COR-L47 (cell line): Measurements from ENCODE around the gene ZNF562.
"Not testable (repeated sequence)": the region's sequence is repeated elsewhere in the genome, so short reads cannot be mapped to it uniquely, and the experiment has no call there.

Experiments used
- DNase-seq: peaks from one replicate; lab custom pipeline; 2025; lab: John Stamatoyannopoulos, UW

ZNF562 gene

DNA sequence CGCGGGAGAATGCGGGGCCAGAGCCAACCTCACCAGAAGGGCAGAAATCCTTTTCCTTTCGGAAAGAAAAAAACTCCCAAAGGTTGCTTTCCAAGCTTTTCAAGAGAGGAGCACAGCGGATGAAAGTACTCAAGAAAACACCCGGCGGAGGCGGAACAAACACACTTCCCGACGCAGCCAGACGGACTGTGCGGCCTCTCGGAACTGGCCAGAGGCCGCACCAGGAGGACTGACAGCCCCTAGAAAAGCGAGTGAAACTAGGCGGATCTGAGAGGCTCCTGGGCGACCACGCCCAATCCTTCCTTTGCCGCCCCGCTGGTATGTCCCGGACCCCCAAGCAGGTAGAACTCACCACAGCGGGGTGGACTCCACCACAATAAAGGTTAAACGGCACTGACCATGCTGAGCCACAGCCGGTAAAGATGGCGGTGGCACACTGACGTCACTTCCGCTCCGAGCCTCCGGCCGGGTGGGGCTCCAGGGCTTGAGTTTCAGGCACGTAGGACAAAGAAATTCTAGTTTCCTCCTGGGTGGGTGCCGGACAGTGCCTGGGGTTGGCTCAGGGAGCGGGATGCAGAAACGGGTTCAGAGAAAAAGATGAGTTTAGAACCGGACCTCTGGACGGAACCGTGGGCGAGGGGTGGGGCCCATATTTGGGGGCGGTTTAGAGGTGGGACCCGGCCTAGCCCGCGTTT, at the start of gene ZNF562:
Gene ZNF562 (minus strand): TSS at position 438 of the 695 bp plus-strand sequence. CDS start 14,356 bp downstream, outside the sequence.
- peak; percentile 84 for DNase-seq

DNA sequence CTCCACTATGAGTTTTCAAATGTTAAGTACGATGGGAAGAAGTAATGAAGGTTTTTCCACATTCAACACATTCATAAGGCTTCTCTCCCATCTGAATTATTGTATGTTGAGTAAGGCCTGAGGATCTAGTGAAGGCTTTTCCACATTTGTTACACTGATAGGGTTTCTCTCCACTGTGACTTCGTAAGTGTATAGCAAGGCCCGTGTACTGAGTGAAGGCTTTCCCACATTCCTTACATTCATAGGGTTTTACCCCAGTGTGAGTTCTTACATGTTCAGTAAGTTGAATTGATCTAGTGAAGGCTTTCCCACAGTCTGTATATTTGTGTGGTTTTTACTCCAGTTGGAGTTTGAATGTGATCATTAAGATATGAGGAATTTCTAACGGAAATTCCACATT, 49.3 kb upstream of the ZNF562 start:
- no peak for DNase-seq

DNA sequence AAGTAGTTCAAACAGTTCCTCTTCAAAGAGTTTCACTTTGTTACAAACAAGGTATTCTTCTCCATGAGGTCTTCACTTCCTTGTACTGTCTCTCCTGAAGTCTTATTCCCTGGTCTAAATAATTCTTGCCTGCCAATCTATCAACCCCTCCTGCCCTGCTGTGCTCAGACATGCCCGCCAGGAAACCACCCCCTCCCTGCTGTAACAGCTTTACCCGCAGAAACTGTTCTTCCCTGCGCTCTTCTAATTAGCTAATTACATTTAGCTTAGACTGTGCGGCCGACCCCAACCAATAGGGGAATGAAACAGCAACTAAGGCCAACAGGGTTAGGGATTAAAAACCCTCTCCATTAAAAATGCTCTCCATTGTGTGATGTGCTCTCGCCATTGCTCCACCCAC, 47.0 kb upstream of the ZNF562 start:
- peak; percentile 18 for DNase-seq

DNA sequence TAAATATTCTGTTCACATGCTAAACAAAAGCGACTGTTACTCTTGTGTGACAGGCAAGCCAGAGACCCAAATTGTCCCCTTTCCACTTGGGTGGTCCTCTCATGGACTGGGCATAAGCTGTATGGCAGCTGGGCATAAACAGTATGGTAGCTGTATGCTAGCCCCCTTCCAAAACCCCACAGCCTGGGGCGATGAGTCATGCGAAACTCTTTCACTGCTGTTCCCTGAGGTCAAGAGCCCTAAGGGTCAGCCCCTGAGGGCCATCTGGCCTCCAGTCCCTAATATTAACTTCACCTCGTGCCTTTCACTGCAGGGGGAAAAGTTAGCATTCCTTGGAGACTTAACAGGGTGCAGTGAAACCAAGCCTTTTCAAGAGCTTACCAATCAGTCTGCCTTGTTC, 45.6 kb upstream of the ZNF562 start:
- no peak for DNase-seq

DNA sequence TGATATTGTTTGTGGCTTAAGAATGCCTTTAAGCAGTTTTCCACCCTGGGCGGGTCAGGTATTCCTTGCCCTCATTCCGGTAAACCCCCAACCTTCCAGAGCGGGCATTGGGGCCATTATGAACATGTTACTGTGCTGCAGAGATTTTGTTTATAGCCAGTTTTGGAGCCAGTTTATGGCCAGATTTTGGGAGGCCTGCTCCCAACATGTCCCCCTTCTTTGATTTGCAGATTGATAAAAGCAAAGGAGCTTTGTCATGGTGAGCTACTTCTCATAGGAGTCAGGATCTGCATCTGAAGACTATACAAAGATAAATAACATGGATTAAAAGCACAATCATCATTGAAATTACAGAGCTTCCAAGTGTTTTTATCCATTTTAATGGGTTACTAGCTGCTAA, 36.9 kb upstream of the ZNF562 start:
- no peak for DNase-seq

DNA sequence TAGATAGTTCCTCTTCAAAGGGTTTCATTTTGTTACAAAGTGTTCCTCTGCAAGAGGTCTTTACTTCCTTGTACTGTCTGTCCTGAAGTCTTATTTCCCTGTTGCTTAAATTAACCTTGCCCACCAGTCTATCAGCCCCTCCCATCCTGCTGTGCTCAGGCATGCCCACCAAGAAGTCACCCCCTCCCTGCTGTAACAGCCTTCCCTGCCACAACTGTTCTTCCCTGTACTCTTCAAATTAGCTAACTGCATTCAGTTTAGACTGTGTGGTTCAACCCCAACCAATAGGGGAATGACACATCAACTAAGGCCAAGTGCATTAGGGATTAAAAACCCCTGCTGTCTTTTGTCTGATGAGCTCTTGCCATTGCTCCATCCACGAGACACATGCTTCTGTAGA, 34.4 kb upstream of the ZNF562 start:
- no peak for DNase-seq

DNA sequence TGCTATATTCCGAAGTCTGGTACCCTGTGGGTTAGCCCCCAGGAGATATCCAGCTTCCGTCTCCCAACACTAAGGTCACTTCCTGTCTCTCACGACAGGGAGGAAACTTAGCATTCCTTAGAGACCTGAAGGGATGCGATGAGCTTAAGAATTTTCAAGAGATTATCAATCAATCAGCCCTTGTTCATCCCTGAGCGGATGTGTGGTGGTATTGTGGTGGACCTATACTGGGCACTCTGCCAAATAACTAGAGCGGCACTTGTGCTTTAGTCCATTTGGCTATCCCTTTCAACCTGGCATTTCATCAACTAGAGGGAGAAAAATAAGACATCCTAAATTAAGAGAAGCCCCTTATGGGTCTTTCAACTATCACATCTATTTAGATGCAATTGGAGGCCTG, 30.9 kb upstream of the ZNF562 start:
- no peak for DNase-seq

DNA sequence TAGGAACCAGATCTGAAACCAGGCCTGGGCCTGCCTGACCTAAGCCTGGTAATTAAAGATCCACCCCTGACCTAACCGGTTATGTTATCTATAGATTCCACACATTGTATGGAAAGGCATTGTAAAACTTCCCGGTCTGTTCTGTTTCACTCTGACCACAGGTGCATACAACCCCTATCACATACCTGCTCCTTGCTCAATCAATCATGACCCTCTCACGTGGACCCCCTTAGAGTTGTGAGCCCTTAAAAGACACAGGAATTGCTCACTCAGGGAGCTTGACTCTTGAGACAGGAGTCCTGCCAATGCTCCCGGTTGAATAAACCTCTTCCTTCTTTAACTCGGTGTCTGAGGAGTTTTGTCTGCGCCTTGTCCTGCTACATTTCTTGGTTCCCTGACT, 27.3 kb upstream of the ZNF562 start:
- DNase-seq = no peak

DNA sequence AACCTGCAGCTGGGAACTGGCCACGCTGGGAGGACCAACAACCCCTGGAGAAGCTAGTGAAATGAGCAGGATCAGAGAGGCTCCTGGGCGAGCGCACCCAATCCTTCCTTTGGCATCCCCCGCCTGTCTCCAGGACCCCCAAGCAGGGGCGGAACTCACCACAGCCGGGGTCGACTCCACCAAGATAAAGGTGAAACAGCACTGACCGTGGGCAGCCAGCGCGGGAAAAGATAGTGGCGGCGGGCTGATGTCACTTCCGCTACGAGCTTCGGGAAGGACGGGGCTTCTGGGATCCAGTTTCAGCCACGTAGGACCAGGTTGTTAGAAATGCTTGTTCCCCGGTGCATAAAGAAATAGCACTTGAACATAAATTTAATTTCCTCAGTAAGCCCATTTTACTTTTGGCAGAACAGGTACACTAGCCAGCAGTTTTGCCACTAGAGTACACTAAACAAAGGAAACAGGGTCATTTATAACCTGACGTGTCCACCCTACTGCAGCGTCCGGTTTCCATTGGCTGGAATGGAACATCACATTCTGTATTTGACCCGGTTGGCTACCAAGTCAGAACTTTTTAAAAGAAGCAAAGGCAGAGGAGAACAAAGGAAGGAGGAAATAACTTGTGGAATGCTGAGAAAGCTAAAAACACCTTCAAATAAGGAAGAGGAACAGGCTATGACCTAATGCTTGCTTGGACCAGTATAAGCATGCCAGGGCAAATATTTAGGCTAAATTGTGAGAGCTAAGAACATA, 25.5 kb upstream of the ZNF562 start:
- no peak for DNase-seq

DNA sequence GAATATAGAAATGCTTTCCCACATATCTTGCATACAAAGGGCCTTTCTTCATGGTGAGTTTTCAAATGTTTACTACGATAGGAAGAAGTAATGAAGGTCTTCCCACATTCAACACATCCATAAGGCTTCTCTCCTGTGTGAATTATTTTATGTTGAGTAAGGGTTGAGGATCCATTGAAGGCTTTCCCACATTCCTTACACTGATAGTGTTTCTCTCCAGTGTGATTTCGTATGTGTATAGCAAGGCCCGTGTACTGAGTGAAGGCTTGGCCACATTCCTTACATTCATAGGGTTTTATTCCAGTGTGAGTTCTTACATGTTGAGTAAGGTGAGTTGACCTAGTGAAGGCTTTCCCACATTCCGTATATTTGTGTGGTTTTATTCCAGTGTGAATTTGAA, 15.4 kb upstream of the ZNF562 start:
- DNase-seq = not testable (repeated sequence)

DNA sequence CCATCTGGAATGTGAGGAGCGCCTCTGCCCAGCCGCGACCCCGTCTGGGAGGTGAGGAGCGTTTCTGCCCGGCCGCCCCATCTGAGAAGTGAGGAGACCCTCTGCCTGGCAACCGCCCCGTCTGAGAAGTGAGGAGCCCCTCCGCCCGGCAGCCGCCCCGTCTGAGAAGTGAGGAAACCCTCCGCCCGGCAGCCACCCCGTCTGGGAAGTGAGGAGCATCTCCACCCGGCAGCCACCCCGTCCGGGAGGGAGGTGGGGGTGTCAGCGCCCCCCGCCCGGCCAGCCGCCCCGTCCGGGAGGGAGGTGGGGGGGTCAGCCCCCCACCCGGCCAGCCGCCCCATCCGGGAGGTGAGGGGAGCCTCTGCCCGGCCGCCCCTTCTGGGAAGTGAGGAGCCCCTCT, 5.1 kb upstream of the ZNF562 start:
- DNase-seq = not testable (repeated sequence)

DNA sequence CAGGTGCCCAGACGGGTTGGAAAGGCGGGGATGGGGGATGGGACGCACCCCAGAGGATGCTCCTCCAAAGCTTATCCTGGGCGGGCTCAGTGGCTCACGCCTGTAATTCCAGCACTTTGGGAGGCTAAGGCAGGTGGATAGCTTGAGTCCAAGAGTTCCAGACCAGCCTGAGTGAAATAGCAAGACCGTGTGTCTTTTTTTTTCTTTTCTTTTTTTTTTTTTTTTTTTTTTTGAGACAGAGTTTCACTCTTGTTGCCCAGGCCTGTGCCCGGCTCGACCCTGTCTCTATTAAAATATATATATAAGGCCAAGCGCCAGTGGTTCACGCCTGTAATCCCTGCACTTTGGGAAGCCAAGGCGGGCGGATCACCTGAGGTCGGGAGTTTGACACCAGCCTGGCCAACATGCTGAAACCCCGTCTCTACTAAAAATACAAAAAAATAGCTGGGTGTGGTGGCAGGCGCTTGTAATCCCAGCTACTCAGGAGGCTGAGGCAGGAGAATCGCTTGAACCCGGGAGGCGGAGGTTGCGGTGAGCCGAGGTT, 530 bp upstream of the ZNF562 start:
- DNase-seq = not testable (repeated sequence)

DNA sequence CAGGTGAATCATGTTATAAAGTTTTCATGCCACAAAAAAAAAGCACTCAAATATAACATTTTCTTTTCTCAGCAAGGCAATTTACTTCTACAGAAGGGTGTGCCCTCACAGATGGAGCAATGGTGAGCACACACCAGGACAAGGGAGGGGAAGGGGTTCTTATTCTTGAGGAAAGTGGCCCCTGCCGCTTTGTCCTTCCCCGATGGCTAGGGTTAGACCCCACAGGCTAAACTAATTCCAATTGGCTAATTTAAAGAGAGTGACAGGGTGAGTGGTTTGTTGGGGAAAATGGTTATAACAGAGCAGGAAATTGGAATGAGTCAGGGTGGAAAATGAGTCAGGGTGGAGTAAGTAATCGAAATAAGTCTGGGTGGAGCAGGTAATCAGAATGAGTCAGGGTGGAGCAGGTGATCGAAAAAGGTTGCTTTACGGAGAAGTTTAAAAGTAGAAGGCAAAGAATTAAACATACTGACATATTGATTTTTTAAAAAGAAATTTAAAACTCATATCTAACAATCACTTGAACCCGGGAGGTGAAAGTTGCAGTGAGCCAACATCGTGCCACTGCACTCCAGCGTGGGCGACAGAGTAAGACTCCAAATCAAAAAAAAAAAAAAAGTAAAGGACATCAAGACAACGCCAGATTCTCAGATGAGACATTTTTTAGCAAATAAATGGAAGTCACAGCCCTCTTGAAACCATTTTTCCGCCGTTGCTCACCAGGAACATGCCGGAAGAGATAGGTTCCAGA, 813 bp downstream of the ZNF562 start:
- DNase-seq = no peak

DNA sequence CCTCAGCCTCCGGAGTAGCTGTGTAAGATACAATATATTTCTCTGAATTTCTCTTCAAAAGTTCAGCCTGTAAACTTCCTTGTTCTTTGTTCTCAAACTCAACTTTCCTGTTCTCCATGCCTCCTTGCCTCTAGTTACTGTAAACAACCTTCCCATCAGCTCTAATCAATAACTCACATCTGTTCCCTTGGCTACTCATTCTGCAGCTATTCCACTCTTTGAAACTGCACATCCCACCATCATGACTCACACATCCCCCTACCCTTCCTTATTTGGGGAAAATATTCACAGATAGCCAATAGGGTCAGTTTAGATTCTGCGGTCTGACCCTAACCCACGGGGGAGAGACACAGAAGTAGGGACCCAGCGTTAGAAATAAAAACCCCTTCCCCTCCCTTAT, 2.0 kb downstream of the ZNF562 start:
- DNase-seq = no peak

DNA sequence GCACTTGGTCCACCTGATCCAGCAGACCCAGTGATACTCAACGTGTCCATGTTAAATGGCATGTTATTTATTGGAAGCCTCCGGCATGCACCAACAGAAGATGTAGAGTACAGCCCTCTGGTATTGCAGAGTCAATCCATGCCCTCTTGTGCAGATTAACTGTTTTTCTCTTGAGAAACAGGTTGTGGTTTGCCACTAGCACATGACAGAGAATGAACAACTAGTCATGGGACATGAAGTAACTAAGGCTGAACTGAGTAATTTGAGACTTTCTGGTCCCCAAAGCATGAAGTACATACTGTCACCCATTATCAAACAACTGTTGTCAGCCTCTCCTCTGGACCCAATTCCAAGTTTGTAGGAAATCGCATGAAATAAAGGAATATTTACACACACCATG, 3.2 kb downstream of the ZNF562 start:
- DNase-seq = no peak

DNA sequence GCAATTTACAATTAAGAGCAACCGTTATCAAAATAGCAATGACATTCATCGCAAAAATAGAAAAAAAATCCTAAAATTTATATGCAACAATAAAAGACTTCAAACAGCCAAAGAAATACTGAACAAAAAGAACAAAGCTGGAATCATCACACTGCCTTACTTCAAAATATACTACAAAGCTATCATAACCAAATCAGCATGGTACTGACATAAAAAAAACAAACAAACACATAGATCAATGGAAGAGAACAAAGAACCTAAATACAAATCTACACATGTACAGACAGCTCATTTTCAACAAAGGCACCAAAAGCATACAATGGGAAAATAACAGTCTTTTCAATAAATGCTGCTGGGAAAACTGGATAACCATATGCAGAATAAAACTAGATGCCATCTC, 6.4 kb downstream of the ZNF562 start:
- no peak for DNase-seq

DNA sequence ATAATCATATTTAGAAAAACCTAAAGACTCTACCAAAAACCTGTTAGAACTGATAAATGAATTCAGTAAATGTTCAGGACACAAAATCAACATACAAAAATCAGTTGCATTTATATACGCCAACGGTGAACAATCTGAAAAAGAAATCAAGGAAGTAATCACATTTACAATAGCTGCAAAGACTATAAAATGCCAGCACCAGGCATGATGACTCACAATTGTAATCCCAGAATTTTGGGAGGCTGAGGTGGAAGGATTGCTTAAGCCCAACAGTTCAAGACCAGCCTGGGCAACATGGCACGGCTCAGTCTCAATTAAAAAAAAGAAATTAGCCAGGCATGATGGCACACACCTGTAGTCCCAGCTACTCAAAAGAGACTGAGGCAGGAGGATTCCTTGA, 7.0 kb downstream of the ZNF562 start:
- no peak for DNase-seq

DNA sequence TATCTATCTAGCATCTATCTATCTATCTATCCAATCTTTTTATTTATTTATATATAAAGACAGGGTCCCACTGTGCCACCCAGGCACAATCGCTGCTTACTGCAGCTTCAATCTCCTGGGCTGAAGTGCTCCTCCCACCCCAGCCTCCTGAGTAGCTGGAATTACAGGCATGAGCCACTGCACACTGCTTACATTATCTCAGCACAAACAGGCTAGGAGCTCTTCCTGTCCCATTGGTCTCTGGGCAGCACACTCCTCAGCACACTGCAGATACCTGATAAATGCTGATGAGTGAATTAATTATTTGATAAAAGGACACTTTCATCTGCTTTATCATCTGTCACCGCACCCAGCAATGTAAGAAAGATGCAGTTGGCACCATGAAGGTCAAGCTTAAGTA, 16.1 kb downstream of the ZNF562 start:
- DNase-seq = no peak

DNA sequence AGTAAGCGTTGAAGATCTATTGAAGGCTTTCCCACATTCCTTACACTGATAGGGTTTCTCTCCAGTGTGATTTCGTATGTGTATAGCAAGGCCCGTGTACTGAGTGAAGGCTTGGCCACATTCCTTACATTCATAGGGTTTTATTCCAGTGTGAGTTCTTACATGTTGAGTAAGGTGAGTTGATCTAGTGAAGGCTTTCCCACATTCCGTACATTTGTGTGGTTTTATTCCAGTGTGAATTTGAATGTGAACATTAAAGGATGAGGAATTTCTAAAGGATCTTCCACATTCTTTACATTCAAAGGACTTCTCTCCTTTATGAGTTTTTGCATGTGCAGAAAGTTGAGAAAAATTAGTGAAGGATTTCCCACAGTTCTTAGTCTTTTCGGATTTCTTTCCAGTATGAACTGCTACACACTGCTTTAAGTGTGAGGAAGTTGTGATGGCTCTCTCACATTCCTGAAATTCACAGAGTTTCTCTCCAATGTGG, 21.8 kb downstream of the ZNF562 start:
- DNase-seq = not testable (repeated sequence)

DNA sequence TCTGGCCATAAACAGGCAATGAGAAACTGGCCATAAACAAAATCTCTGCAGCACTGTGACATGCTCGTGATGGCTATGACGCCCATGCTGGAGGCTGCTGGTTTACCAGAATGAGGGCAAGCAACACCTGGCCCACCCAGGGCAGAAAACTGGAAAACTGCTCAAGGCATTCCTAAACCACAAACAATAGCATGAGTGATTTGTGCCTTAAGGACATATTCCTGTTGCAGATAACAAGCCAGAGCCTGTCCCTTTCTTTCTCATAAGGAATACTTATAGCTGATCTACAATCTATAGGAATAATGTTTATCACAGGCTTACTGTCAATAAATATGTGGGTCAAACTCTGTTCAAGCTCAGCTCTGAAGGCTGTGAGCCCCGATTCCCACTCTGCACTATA, 23.4 kb downstream of the ZNF562 start:
- not testable (repeated sequence) for DNase-seq

DNA sequence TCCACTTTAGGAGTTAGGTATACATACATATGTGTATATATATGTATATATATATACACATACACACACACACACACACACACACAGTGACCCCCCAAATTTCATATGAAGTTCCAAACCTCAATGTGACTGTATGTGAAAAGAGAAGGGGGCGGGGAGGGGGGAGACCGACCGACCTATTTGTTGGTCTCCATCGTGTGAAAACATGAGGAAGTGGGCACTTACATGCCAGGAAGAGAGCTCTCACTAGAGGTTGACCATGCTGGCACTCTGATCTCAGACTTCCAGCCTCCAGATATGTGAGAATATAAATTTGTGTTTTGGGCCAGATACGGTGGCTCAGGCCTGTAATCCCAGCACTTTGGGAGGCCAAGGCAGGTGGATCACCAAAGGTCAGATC, 24.6 kb downstream of the ZNF562 start:
- DNase-seq = no peak

DNA sequence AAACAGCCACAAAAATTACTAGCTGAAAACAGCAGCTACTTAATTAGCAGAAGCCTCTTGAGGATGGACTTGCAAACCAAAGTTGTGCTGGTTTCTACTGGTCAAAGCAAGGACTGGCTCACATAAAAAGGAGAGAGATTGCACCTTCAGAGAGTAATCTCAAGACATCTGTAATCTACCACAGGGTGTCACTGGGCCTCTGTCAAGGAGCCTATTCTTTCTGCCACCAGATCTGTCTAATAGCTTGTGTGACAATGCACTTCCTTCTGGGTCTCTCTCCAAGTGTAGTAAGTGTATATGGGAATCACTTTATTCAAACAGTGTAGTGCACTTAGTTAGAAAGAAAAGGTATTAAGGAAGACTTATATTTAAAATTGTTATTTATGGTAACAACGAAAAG, 29.4 kb downstream of the ZNF562 start:
- no peak for DNase-seq

DNA sequence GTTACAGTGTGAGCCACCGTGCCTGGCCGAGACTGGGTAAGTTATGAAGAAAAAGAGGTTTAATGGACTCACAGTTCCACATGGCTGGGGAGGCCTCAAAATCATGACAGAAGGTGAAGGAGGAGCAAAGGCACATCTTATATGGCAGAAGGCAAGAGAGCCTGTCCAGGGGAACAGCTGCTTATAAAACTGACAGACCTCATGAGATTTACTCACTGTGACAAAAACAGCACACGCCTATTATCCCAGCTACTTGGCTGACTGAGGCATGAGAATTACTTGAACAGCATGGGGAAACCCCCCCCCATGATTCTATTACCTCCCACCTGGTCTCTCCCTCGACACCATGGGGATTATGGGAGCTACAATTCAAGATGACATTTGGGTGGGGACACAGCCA, 30.4 kb downstream of the ZNF562 start:
- DNase-seq = no peak
